Endothelial cell of hepatic sinusoid (primary cell): Measurements from ENCODE around the gene KCND2.

Source experiments
- in situ Hi-C: cut with HindIII; loops from 2 replicates; pipeline ENCODE4 v1.10.0; 2017; ENCODE audit warnings: low sequenced_read_pairs

The KCND2 gene

DNA sequence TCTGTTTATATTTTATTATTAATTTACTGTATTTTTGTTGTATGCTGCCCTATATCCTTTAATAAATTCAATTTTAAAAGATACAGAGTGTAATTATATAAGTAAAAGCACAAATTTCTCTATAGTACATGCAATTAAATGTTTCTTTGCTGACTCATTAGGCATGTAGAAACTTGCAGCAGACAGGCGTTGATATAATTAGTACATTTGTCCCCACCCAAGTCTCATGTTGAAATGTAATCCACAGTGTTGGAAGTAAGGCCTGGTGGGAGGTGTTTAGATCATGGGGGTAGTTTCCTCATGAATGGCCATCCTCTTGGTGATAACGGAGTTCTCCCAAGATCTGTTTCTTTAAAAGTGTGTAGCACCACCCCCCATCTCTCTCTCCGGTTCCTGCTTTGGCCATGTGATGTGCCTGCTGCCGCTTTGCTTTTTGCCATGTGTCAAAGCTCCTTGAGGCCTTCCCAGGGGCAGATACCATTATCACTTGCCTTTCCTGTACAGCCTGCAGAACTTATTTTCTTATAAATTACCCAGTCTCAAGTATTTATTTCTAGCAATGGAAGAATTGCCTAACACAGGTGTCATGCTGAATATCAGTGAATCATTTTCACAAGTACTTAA lies 521.2 kb downstream of the KCND2 start:
- in situ Hi-C loops = no loop called here

DNA sequence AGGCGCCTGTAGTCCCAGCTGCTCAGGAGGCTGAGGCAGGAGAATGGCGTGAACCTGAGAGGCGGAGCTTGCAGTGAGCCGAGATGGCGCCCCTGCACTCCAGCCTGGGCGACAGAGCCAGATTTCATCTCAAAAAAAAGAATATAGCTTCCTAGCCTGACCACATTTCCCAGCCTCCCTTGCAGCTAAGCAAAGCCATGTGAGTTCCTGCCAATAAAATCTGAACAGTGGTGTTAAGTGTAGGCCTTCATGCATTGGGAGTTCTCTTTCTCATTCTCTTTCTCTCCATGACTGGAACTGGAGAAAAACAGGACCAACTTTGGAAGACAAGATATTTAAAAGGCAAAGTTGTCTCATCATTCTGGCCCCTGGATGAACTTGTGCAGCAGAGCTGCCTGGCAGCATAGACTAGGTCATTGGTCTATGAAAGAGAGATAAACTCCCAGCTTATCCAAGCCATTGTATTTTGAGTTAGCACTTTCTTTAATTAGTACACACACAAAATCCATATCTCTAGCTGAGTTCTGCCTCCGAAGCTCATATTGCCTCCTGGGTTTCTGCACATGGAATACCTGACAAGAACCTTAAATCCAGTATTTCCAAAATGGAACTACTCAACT lies 524.2 kb downstream of the KCND2 start:
- in situ Hi-C loops = no loop called here

DNA sequence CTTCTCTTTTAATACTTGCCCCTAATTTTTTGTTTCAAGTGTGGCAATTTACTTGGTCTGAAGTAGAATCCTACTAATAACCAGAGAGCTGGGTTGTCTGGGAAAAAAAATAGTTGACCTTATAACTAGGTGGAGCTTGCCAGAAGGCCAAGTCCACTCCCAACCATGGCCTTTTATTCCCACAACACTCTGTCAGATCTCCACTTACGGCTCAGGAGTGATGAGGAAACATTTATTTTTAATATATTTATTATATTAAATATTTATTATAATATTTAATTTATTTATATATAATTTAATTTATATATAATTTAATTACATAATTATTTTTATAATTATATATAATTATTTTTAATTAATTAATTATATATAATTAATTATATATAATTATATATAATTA lies 526.2 kb downstream of the KCND2 start:
- in situ Hi-C loops = no loop called here
